ENCODE results near the gene ERGIC3. TPM values are rescaled to one million over a fixed set of nuclear protein-coding genes. Genes with fewer than 3 reads are reported as not detected.
"Not testable (repeated sequence)": the region's sequence is repeated elsewhere in the genome, so short reads cannot be mapped to it uniquely, and the experiment has no call there.

Gene ERGIC3
- polyA plus RNA-seq, 1 experiment: 484 TPM

DNA sequence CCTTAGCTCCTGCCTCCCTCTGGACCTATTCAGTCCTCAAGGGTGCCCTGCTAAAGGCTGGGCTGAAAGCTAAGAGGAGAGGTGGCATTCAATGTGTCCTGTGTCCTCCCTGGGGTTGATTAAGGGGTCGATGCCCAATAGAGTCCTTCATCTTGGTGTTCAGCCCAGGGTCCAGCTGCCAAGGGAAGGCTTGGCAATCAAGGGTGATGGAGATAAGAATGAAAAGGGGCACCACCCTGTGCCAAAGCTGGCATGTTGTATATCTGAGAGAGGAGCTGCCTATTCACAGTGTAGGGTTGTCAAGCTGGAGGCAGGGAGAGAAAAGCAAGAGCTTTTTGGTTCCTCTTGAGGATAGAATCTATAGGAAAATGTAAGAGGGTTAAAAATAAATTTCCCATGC is 24.8 kb upstream of the ERGIC3 start:
- H3K27me3 ChIP-seq (ENCODE audit: control insufficient read depth, insufficient read depth, low read length): no peaks in the 10 kb centered on the region
- H3K27ac ChIP-seq (ENCODE audit: low read depth, low read length): no peak overlapping the region
- ChIA-PET CTCF (interaction anchor here (1.1 kb wide), 1 partner anchor 181 kb away, joined by 3 read pairs; no protein-coding TSS in a partner anchor), POLR2A (interaction anchor here (0.7 to 1.6 kb wide), 2 partner anchors 25 to 44 kb away, joined by 3 to 5 read pairs; partner anchors contain the start of gene ERGIC3)
- no peak overlapping the region for H3K4me3 ChIP-seq (ENCODE audit: low read depth, low read length)
- no peaks in the 10 kb centered on the region for H3K9me3 ChIP-seq (ENCODE audit: control insufficient read depth, insufficient read depth, low read length)
- TF ChIP-seq, protein P1, sequence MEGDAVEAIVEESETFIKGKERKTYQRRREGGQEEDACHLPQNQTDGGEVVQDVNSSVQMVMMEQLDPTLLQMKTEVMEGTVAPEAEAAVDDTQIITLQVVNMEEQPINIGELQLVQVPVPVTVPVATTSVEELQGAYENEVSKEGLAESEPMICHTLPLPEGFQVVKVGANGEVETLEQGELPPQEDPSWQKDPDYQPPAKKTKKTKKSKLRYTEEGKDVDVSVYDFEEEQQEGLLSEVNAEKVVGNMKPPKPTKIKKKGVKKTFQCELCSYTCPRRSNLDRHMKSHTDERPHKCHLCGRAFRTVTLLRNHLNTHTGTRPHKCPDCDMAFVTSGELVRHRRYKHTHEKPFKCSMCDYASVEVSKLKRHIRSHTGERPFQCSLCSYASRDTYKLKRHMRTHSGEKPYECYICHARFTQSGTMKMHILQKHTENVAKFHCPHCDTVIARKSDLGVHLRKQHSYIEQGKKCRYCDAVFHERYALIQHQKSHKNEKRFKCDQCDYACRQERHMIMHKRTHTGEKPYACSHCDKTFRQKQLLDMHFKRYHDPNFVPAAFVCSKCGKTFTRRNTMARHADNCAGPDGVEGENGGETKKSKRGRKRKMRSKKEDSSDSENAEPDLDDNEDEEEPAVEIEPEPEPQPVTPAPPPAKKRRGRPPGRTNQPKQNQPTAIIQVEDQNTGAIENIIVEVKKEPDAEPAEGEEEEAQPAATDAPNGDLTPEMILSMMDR (IDR thresholded peaks at IDR 0.05; ENCODE audit: low read depth, low read length): no peak
- DNase-seq (ENCODE audit: low read depth, low spot score): no peak

DNA sequence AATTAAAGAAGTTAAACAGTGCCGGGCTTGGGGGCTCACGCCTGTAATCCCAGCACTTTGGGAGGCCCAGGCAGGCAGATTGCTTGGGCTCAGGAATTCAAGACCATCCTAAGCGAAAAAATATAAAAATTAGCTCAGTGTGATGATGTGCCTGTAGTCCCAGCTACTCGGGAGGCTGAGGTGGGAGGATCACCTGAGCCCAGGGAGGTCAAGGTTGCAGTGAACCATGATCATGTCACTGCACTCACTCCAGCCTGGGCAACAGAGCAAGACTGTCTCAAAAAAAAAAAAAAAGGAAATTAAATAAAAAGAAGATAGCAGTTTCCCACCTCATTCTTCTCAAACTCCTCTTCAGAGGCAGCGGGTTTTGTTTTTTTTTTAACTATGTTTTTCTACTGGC is 24.1 kb upstream of the ERGIC3 start:
- not testable (repeated sequence) for H3K27ac ChIP-seq (ENCODE audit: low read depth, low read length); H3K27me3 ChIP-seq (ENCODE audit: control insufficient read depth, insufficient read depth, low read length); DNase-seq (ENCODE audit: low read depth, low spot score); H3K4me3 ChIP-seq (ENCODE audit: low read depth, low read length); H3K9me3 ChIP-seq (ENCODE audit: control insufficient read depth, insufficient read depth, low read length)
- ChIA-PET POLR2A (interaction anchor here (0.7 kb wide), 2 partner anchors 43 to 599 kb away, joined by 3 read pairs; no protein-coding TSS in a partner anchor), CTCF (interaction anchor here (0.7 to 1.1 kb wide), 2 partner anchors 27 to 181 kb away, joined by 3 read pairs; no protein-coding TSS in a partner anchor)

DNA sequence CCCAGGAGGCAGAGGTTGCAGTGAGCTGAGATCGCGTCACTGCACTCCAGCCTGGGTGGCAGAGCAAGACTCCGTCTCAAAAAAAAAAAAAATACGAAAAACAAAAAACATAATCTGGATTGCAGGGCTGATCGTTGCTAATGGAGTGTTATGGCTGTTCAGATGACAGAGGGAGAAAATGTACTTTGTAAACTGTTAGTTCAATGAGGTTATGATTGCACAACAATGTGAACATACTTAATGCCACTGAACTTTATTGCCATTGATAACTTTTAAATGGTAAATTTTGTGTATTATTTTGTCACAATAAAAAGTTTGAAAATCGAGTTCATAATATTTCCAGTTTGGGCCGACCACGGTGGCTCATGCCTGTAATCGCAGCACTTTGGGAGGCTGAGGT is 22.9 kb upstream of the ERGIC3 start:
- Histone ChIP-seq H3K9me3 (ENCODE audit: control insufficient read depth, insufficient read depth, low read length) (no peaks in the 10 kb centered on the region), H3K27ac (ENCODE audit: low read depth, low read length) (no peak overlapping the region), H3K4me3 (ENCODE audit: low read depth, low read length) (no peak overlapping the region), H3K27me3 (ENCODE audit: control insufficient read depth, insufficient read depth, low read length) (no peaks in the 10 kb centered on the region)
- ChIA-PET CTCF (no interaction called here), POLR2A (interaction anchor here (0.7 kb wide), 2 partner anchors 23 to 414 kb away, joined by 3 to 5 read pairs; partner anchors contain the start of gene ERGIC3)
- DNase-seq (ENCODE audit: low read depth, low spot score): no peak
- TF ChIP-seq, protein P1 (IDR thresholded peaks at IDR 0.05; ENCODE audit: low read depth, low read length): no peak

DNA sequence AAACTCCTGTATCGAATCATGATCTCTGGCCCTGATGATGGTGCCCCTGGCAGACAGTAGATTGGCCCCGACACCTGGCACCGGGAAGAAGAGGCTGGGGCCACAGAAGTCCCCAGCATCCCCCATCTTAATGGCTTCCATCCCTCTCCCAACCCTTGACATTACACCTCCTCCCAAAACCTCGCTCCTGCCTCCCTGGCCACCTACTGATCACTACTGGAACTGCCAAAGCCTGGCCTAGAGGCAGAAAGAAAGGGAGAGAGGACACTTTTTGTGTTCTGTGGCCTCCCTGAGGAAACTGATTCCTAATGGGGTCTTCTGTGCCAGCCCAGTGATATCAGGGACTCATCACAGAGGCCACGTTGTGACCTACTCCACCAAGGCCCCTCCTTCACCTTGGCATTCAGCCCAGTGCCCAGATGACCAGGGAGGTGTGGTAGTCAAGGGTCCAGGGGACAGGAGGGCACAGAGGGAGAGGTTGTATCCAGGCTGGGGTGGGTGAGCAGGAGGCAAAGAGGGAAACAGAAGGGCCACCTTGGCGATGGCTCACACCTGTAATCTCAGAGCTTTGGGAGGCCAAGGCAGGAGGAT is 18.5 kb upstream of the ERGIC3 start:
- TF ChIP-seq, protein P1 (IDR thresholded peaks at IDR 0.05; ENCODE audit: low read depth, low read length): peak; percentile 61
- ChIA-PET POLR2A (no interaction called here), CTCF (no interaction called here)
- Histone ChIP-seq H3K27me3 (ENCODE audit: control insufficient read depth, insufficient read depth, low read length) (no peaks in the 10 kb centered on the region), H3K4me3 (ENCODE audit: low read depth, low read length) (no peak overlapping the region), H3K27ac (ENCODE audit: low read depth, low read length) (no peak overlapping the region), H3K9me3 (ENCODE audit: control insufficient read depth, insufficient read depth, low read length) (no peaks in the 10 kb centered on the region)
- DNase-seq (ENCODE audit: low read depth, low spot score): no peak

DNA sequence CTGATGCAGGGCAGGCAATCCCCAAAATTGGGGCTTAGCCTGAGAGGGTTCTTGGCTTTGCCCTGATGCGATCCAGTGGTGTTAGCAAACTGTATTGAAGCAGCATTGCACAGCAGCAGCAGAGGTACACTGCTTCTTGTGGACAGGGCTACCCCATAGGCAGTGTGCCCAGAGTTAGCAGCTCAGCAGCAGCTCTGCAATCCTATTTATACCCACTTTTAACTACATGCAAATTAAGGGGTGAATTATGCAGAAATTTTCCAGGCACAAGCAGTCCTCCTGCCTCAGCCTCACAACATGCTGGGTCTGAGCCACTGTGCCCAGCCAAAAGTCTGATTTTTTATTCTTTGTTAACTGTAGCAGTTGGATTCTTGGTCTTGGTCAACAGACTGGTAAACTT is 16.2 kb upstream of the ERGIC3 start:
- no peaks in the 10 kb centered on the region for H3K27me3 ChIP-seq (ENCODE audit: control insufficient read depth, insufficient read depth, low read length)
- DNase-seq (ENCODE audit: low read depth, low spot score): no peak
- H3K4me3 ChIP-seq (ENCODE audit: low read depth, low read length): no peak overlapping the region
- TF ChIP-seq, protein P1 (IDR thresholded peaks at IDR 0.05; ENCODE audit: low read depth, low read length): no peak
- no peak overlapping the region for H3K27ac ChIP-seq (ENCODE audit: low read depth, low read length)
- ChIA-PET CTCF (no interaction called here), POLR2A (no interaction called here)
- H3K9me3 ChIP-seq (ENCODE audit: control insufficient read depth, insufficient read depth, low read length): no peaks in the 10 kb centered on the region

All from AG04450 (cell line).